Ammon's horn (tissue), 1 donor: ENCODE measurements around the gene HNRNPM.

ENCODE experiments used
- DNase-seq: peaks from one replicate; pipeline ENCODE4 v3.0.0-alpha.2; 2016; ENCODE audit warnings: low spot score

Gene HNRNPM

GRCh38 chr19:8487137-8487851, 42.5 kb downstream of the HNRNPM start:
- peak; percentile 73 for DNase-seq

- DNase-seq, result no peak
Observed at GRCh38 chr19:8488365-8488764, 43.6 kb downstream of the HNRNPM start.

- DNase-seq, result no peak
Observed at GRCh38 chr19:8489561-8490394, 45.0 kb downstream of the HNRNPM start.

GRCh38 chr19:8490395-8490760, 45.6 kb downstream of the HNRNPM start:
- no peak for DNase-seq

GRCh38 chr19:8490873-8491272, 46.1 kb downstream of the HNRNPM start:
- no peak for DNase-seq

DNA sequence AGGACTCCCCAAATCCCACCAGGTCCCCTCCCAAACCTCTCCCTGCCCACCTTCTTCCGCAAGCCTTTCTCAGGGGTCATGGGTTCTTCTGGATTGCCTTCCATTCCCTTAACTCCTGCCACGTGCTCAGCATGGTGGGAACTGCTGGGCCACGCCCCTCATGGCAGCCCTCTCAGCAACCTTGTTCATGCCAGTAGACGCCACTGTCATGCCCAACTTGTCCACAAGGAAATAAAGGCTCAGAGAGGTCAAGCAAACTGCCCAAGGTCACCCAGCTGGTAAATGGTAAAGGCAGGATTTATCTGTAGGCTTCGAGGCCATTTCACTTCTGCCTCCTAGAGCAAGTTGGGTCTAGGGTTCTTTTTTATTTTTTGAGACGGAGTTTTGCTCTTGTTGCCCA, 46.8 kb downstream of the HNRNPM start:
- DNase-seq, result no peak

- DNase-seq, result no peak
Observed at GRCh38 chr19:8494158-8494557, 49.4 kb downstream of the HNRNPM start.

DNA sequence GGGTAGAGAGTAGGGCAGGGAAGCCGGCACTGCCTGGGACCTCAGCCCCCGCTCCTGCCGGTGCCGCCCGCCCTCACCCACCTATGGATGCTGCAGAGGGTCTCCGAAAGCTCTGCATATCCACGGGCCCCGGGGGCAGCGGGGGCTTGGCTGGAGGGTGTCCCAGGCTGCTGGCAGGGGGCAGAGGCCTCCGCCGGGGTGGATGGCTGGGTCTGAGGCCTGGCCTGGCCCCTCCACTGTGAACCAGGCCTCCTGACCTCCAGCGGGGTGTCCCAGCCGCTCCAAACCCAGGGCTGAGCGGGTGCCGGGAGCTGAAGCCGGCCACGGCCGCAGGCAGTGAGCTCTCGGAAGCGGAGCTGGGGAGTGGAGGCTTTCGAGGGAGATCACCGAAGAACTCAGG, 53.5 kb downstream of the HNRNPM start:
- DNase-seq, result no peak

DNA sequence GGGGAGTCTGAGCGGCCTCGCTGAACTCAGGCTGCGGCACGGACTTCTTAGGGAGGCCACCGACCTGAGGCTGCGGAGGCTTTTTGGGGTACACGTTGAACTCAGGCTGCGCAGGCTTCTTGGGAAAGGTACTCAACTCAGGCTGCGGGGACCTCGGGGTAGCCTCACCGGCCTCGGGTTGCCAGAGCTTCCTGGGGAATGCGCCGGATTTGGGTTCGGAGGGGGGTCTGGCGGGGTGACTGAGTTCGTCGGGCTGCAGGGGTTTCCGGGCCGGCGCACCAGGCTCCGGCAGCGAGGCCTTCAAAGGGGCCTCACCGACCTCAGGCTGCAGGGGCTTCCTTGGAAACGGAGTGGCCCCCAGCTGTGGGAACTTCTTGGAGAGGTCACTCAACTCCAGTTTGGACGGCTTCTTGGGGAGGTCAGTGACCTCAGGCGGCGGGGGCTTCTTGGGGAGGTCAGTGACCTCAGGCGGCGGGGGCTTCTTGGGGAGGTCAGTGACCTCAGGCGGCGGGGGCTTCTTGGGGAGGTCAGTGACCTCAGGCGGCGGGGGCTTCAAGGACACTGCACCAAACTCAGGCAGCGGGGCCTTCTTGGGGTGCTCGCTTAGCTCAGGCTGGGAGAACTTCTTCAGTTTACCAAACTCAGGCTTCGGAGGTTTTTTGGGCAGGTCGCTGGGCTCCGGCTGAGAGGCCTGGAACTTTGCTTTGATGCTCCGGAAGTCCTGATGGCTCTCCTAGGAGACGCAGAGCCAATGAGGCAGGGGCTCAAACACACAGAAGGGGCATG, 54.5 kb downstream of the HNRNPM start:
- no peak for DNase-seq

GRCh38 chr19:8500158-8500557, 55.4 kb downstream of the HNRNPM start:
- peak; percentile 47 for DNase-seq

GRCh38 chr19:8501516-8501915, 56.7 kb downstream of the HNRNPM start:
- no peak for DNase-seq

GRCh38 chr19:8501981-8502380, 57.2 kb downstream of the HNRNPM start:
- DNase-seq, result no peak

GRCh38 chr19:8503510-8503909, 58.7 kb downstream of the HNRNPM start:
- DNase-seq, result no peak

GRCh38 chr19:8504171-8504570, 59.4 kb downstream of the HNRNPM start:
- no peak for DNase-seq

DNA sequence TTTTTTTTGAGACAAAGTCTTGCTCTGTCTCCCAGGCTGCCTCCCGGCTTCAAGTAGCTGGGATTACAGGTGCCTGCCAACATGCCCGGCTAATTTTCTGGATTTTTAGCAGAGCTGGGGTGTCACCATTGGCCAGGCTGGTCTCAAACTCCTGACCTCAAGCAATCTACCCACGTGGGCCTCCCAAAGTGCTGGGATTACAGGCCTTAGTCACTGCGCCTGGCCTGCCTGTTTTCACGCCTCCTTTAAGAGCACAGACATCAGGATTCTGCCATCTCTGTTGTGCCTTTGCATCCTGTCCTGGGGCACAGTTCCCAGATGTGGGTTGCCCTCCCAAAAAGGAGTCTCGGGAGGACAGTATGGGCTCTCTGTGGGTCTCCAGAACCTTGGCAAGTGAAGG, 60.1 kb downstream of the HNRNPM start:
- DNase-seq, result no peak

DNA sequence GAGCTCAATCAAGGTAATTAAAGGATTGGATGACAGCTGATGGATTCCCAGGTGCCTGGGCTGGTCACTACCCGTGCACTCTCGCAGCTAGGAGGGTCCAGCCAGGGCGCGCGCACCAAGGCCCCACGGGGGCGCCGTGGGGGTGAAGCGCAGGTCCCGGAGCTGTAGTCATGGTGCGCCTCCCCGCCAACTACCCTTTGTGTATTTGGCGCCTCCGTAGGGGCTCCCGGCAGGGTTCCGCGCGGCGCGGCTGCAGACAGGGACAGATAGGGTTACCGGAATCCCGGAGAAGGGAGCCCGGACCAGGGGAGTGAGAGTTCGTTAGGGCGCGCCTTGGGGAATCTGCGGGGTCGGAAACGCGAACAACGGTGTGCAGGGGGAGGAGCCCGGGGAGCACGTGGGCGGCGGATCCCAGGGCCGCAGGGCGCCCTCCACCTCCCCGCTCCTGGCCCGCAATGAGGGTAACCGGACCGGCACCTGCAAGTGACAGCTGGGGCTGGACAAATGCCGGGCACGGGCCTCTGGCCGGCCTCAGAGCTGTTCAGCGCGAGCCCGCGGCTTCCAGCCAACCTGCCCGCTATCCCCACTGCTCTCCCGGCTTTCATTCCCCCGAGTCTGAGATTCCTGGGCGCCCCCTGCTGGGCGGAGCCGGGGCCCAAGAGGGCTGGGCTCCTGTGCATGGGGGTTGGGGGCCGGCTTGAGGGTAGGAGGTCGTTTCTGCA, 61.1 kb downstream of the HNRNPM start:
- peak; percentile 73 for DNase-seq

- no peak for DNase-seq
Observed at GRCh38 chr19:8506402-8506957, 61.7 kb downstream of the HNRNPM start.

DNA sequence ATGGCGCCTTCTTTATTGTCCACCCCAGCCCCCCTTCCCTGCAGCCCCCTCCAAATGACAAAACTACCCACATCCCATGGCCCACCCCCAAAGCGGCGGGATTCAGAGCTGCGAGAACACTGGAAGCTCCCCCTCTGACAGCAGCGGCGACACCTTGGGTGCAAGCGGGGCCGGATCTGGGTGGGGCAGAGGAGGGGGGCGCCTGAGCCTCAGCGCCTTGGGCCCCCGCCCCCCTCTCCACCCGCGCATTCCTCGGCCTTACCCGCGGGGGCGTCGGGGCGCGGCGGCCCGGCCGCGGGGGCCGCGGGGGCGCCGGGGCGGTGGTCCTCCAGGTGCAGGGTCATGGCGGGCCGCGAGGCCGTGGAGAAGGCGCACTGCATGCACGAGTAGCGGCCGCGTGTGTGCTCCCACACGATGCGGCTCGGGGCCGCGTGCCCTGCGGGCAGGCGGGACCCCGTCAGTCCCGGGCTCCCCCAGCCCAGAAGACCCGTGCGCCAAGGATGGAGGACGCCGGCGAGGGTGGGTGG, 65.9 kb downstream of the HNRNPM start:
- no peak for DNase-seq

DNA sequence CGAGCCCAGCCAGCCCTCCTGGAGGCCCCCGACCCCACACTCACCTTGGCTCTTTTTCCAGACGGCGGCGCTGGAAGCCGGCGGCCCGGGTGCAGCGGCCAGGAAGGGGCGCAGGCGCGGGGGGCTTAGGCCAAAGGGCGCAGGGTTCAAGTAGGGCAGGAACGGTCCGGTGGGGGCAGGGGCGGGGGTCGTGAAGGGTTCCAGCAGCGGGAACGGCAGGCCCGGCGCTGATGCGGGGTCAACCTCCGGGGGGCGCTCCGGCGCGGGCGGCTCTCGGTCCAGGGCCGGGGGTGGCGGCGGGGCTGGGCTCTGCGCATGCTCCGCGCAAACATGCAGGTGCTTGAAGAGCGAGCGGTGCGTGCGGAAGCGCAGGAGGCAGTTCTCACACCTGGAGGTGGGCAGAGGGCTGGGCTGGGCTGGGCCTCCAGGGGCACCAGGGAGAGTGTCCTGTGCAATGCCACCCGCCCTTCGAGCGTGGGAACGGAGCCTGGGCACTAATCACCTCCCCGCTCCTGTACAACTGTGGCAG, 66.9 kb downstream of the HNRNPM start:
- DNase-seq, result no peak

DNA sequence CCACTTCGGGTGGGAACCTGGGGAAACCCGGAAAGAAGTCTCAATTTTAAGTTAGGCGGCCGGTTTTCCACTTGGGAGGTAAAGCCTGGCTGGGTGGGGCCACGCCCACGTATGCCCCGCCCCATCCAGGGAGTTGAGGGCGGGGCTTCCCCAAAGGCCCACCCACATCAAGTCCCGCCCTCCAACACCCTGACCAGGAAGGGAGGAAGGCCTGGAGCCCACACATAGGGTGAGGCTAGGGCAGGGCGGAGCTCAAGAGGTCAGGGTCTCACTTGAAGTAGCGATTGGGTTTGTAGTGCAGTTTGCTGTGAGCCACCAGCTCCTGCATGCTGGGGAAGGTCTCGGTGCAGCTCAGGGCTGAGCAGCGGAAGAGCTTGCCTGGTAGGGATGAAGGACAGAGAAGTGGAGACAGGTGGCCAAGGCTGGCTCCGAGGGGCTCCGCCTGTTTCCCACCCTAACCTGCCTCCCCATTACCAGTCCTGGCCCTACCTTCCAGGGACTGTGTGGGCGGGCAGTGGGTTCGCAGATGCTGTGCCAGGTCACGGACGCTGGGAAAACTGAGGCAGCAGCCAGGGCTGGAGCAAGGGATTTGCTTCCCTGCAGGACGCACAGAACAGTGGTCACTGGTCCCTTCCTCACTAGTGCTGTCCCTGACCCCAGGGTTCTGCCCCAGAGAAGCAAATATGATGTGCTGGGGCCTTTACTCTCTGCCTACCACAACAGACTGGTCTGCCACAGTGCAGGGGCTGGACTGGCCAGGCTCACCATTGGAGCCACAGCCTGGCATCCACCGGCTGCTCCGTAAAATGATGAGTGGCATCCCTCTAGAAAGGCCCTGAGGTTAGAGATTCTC, 67.6 kb downstream of the HNRNPM start:
- DNase-seq, result no peak
